ENCODE results near the gene NINJ1. TPM values are rescaled to one million over a fixed set of nuclear protein-coding genes. Genes with fewer than 3 reads are reported as not detected.

The NINJ1 gene
- total RNA-seq, 4 donors from 2014 or later = 20.6 to 87.4 (median 44.2) TPM

- Histone ChIP-seq H3K27me3 (no peaks in the 10 kb centered on the region), H3K4me1 (no peaks in the 10 kb centered on the region), H3K36me3 (no peaks in the 10 kb centered on the region), H3K27ac (no peak overlapping the region), H3K4me3 (no peak overlapping the region), H3K9me3 (no peaks in the 10 kb centered on the region)
- DNase-seq = peak; percentile 9
- TF ChIP-seq, protein P1, sequence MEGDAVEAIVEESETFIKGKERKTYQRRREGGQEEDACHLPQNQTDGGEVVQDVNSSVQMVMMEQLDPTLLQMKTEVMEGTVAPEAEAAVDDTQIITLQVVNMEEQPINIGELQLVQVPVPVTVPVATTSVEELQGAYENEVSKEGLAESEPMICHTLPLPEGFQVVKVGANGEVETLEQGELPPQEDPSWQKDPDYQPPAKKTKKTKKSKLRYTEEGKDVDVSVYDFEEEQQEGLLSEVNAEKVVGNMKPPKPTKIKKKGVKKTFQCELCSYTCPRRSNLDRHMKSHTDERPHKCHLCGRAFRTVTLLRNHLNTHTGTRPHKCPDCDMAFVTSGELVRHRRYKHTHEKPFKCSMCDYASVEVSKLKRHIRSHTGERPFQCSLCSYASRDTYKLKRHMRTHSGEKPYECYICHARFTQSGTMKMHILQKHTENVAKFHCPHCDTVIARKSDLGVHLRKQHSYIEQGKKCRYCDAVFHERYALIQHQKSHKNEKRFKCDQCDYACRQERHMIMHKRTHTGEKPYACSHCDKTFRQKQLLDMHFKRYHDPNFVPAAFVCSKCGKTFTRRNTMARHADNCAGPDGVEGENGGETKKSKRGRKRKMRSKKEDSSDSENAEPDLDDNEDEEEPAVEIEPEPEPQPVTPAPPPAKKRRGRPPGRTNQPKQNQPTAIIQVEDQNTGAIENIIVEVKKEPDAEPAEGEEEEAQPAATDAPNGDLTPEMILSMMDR (IDR thresholded peaks at IDR 0.05) = no peak
- TF ChIP-seq POLR2A (IDR thresholded peaks at IDR 0.05) = no peak
- intact Hi-C loops (cut with DNase I; ENCODE audit: low total_unique reads) = no loop called here
Observed at GRCh38 chr9:93083592-93084470, 50.2 kb downstream of the NINJ1 start.

- Histone ChIP-seq H3K4me1 (no peaks in the 10 kb centered on the region), H3K27ac (peak overlapping the region in 1 of 2 donors; percentile 35), H3K9me3 (no peaks in the 10 kb centered on the region), H3K36me3 (no peaks in the 10 kb centered on the region), H3K27me3 (no peaks in the 10 kb centered on the region), H3K4me3 (no peak overlapping the region)
- peak; percentile 13 to 14 for DNase-seq
- intact Hi-C loops (cut with DNase I; ENCODE audit: low total_unique reads) = no loop called here
- no peak for TF ChIP-seq POLR2A (IDR thresholded peaks at IDR 0.05)
- TF ChIP-seq, protein P1 (IDR thresholded peaks at IDR 0.05) = no peak
Observed at GRCh38 chr9:93082841-93083411, 51.1 kb downstream of the NINJ1 start.

- H3K27me3 ChIP-seq = no peaks in the 10 kb centered on the region
- no peaks in the 10 kb centered on the region for H3K36me3 ChIP-seq
- intact Hi-C loops (cut with DNase I; ENCODE audit: low total_unique reads) = no loop called here
- TF ChIP-seq POLR2A (IDR thresholded peaks at IDR 0.05) = no peak
- H3K9me3 ChIP-seq = no peaks in the 10 kb centered on the region
- H3K27ac ChIP-seq = peak overlapping the region; percentile 5 to 37
- H3K4me3 ChIP-seq = no peak overlapping the region
- H3K4me1 ChIP-seq = no peaks in the 10 kb centered on the region
- DNase-seq = peak; percentile 14 to 16
Observed at GRCh38 chr9:93081931-93082330, 52.1 kb downstream of the NINJ1 start.

DNA sequence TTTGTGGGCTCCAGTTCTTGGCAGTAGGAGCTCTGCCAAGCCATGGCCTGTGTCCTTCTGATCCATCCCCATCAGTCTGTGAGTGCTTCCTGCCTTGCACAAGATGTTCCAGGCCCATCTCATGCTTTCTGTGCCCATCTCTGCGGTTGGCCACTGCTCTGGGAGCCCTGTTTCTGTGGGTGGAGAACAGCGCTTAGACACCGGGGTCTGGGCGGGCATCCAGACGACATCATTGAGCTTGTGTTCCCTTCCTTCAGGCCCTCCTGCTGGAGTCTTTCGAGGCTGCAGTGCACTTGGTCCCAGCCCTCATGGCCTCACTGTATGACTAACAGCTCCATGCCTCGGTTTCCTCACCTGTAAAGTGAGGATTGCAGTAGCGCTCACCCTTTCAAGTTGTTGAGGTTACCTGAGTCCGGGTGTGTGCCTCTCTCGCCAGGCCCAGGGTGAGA is 52.9 kb downstream of the NINJ1 start:
- H3K36me3 ChIP-seq = no peaks in the 10 kb centered on the region
- peak; percentile 15 for DNase-seq
- H3K27ac ChIP-seq = no peak overlapping the region
- no peak overlapping the region for H3K4me3 ChIP-seq
- no peak for TF ChIP-seq POLR2A (IDR thresholded peaks at IDR 0.05)
- TF ChIP-seq, protein P1 (IDR thresholded peaks at IDR 0.05) = no peak
- no peaks in the 10 kb centered on the region for H3K4me1 ChIP-seq
- no peaks in the 10 kb centered on the region for H3K9me3 ChIP-seq
- intact Hi-C loops (cut with DNase I; ENCODE audit: low total_unique reads) = no loop called here
- no peaks in the 10 kb centered on the region for H3K27me3 ChIP-seq

GRCh38 chr9:93080406-93080805 is 53.6 kb downstream of the NINJ1 start:
- no peak overlapping the region for H3K27ac ChIP-seq
- no peaks in the 10 kb centered on the region for H3K27me3 ChIP-seq
- no peak for TF ChIP-seq POLR2A (IDR thresholded peaks at IDR 0.05)
- TF ChIP-seq, protein P1 (IDR thresholded peaks at IDR 0.05) = no peak
- H3K4me1 ChIP-seq = no peaks in the 10 kb centered on the region
- intact Hi-C loops (cut with DNase I; ENCODE audit: low total_unique reads) = no loop called here
- H3K36me3 ChIP-seq = no peaks in the 10 kb centered on the region
- no peak overlapping the region for H3K4me3 ChIP-seq
- DNase-seq = peak in 1 of 2 donors; percentile 7
- no peaks in the 10 kb centered on the region for H3K9me3 ChIP-seq
